GM12878 (cell line): ENCODE results near the gene RBM10. TPM values are rescaled to one million over a fixed set of nuclear protein-coding genes. Genes with fewer than 3 reads are reported as not detected.
"Not testable (repeated sequence)": the region's sequence is repeated elsewhere in the genome, so short reads cannot be mapped to it uniquely, and the experiment has no call there.

Experiments
- ATAC-seq: fragments of 200-7000 bp; cut with Tn5 transposase; 3 replicates; pipeline ENCODE4 v1.9.1; 2020; ENCODE audit warnings: mild to moderate bottlenecking, moderate library complexity
- BruUV-seq: library from RNA; stranded (reverse); fragments of 400-500 nt; replicated peaks from 2 replicates; lab custom pipeline; 2021; lab: Mats Ljungman, UMichigan
- CTCF ChIA-PET: fragments of 300-600 bp; sonication (Branson Sonifier 250); formaldehyde crosslinking; extraction: SDS; loops from one replicate; lab custom pipeline; 2021; ENCODE audit warnings: inconsistent platforms; lab: Yijun Ruan, JAX
- POLR2A ChIA-PET: fragments of 350-600 bp; formaldehyde crosslinking; extraction: SDS; loops from one replicate; lab custom pipeline; 2021; ENCODE audit warnings: inconsistent platforms; lab: Charles Lee
- RAD21 ChIA-PET: fragments of 300-600 bp; sonication (Branson Sonifier 250); formaldehyde crosslinking; loops from one replicate; lab custom pipeline; 2023; ENCODE audit warnings: antibody characterized with exemption; ENCODE audit not compliant: unreplicated experiment; lab: Charles Lee
- SMC1A ChIA-PET: fragments of 300-600 bp; sonication (Branson Sonifier 250); formaldehyde crosslinking; loops from one replicate; lab custom pipeline; 2023; ENCODE audit not compliant: unreplicated experiment, uncharacterized antibody; lab: Charles Lee
- DNase-seq: peaks from one replicate; pipeline ENCODE4 v3.0.0-alpha.2; 2011; ENCODE audit warnings: low read depth, low spot score
- FAIRE-seq: peaks from 3 replicates; lab custom pipeline; 2011; peaks lifted over from hg19 to GRCh38; lab: Jason Lieb, UNC
- H2AFZ ChIP-seq: 2 replicates; pipeline ENCODE4 v1.6.0; 2011; ENCODE audit warnings: low read depth, low read length, control low read depth; ENCODE audit not compliant: control insufficient read depth
- H3K27ac ChIP-seq: 2 replicates; pipeline ENCODE4 v1.5.1; 2011; ENCODE audit warnings: control low read depth; ENCODE audit not compliant: control insufficient read depth, insufficient read depth
- H3K27me3 ChIP-seq, 2 experiments: replicated peaks in 1 of 2; 2 replicates each; pipeline versions ENCODE4 v1.6.0 to v1.6.1; 2011; ENCODE audit warnings: low read length in 1 of 2; ENCODE audit not compliant: control insufficient read depth in 2 of 2, insufficient read depth in 2 of 2
- H3K36me3 ChIP-seq, 2 experiments: 2 replicates each; pipeline ENCODE4 v1.5.1; 2011; ENCODE audit warnings: low read length in 1 of 2; ENCODE audit not compliant: control insufficient read depth in 2 of 2, insufficient read depth in 2 of 2
- H3K4me1 ChIP-seq: 2 replicates; pipeline ENCODE4 v1.6.1; 2011; ENCODE audit warnings: mild to moderate bottlenecking, low read length, moderate library complexity, mixed read lengths; ENCODE audit not compliant: control insufficient read depth, insufficient read depth
- H3K4me2 ChIP-seq: 2 replicates; pipeline ENCODE4 v1.6.0; 2011; ENCODE audit warnings: control low read depth; ENCODE audit not compliant: control insufficient read depth, insufficient read depth
- H3K4me3 ChIP-seq: fragments of 200-600 bp; sonication (generic); 2 replicates; pipeline ENCODE4 v1.5.1; 2016
- H3K79me2 ChIP-seq: 2 replicates; pipeline ENCODE4 v1.6.0; 2011; ENCODE audit warnings: low read length; ENCODE audit not compliant: control insufficient read depth, insufficient read depth
- H3K9ac ChIP-seq: 2 replicates; pipeline ENCODE4 v1.8.0; 2011; ENCODE audit warnings: low read length, control low read depth, mixed read lengths; ENCODE audit not compliant: control insufficient read depth, insufficient read depth
- H3K9me3 ChIP-seq: replicated peaks from 3 replicates; pipeline ENCODE4 v1.5.1; 2011; ENCODE audit warnings: mild to moderate bottlenecking, low read length; ENCODE audit not compliant: control insufficient read depth, insufficient read depth
- H4K20me1 ChIP-seq: 2 replicates; pipeline ENCODE4 v1.6.0; 2011; ENCODE audit not compliant: control insufficient read depth, insufficient read depth
- WGBS: methylation state at CpG from one replicate; pipeline ENCODE4 v1.1.6; 2016; ENCODE audit warnings: low lambda C conversion rate; ENCODE audit not compliant: insufficient replicate concordance, insufficient coverage; ENCODE audit errors: missing lambda C conversion rate; 5-methylcytosine and 5-hydroxymethylcytosine counted together
- in situ Hi-C: fragments of 300-500 bp; cut with MboI; formaldehyde crosslinking; loops from 9 replicates; pipeline ENCODE4 v1.14.3; 2018; ENCODE audit warnings: mixed read lengths
- intact Hi-C: fragments of 100-400 bp; cut with micrococcal nuclease; formaldehyde crosslinking; loops from one replicate; pipeline ENCODE4 v1.14.2; 2022; ENCODE audit not compliant: unreplicated experiment
- polyA plus RNA-seq, 11 experiments: library from polyadenylated mRNA; depleted of rRNA in 4 of 11; unstranded in 6 of 11; stranded (reverse) in 5 of 11; fragments of >200 nt; fragmentation: Nextera tagmentation in 4 of 11; fragmentation: Illumina TruSeq in 1 of 11; extraction: Ambion mirVana in 4 of 11; extraction: Trizol in 1 of 11; gene quantifications; 1 replicate in 1 of 11; 2 replicates in 10 of 11; pipeline versions ENCODE4 v1.2.1 to v1.2.3, GENCODE V29; 2011 to 2016; ENCODE audit warnings: inconsistent platforms in 2 of 11, missing spikeins in 2 of 11, low read depth in 1 of 11
- total RNA-seq, 4 experiments: library from RNA; depleted of rRNA in 3 of 4; stranded (reverse); fragments of >200 nt in 3 of 4; fragmentation: Illumina TruSeq in 1 of 4; extraction: Trizol in 1 of 4; gene quantifications; 2 replicates each; pipeline versions ENCODE4 v1.2.1 to v1.2.3, GENCODE V29; 2013 to 2021

RBM10 gene
- total and polyA plus RNA-seq, 10 of the 15 experiments (the other 5 are each of a cell fraction or from before 2014, with no cell fraction given) = 1.4 to 60.0 (median 29.8) TPM

DNA sequence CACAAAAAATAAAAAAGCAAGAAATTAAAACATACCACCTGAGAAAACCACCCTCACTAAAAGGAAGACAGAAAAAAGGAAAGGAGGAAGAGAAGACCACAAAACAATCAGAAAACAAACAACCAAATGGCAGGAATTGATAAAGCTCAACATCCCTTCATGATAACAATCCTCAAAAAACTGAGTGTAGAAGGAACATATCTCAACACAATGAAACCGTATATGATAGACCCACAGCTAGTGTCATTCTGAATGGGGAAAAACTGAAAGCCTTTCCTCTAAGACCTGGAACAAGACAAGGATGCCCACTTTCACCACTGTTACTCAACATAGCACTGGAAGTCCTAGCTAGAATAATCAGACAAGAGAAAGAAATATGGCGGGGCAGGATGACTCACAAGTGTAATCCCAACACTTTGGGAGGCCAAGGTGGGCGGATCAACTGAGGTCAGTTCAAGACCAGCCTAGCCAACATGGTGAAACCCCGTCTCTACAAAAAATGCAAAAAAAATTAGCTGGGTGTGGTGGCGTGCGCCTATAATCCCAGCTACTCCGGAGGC is 28.4 kb upstream of the RBM10 start:
- ChIA-PET CTCF (interaction anchor here (0.9 kb wide), 1 partner anchor 23 kb away, joined by 3 read pairs; no protein-coding TSS in a partner anchor), SMC1A (interaction anchor here (1.2 kb wide), 1 partner anchor 14 kb away, joined by 3 read pairs; no protein-coding TSS in a partner anchor)
- RAD21 ChIA-PET, DNase-seq, H3K9ac ChIP-seq, H3K4me1 ChIP-seq, H4K20me1 ChIP-seq, H3K27ac ChIP-seq, BruUV-seq, H3K27me3 ChIP-seq, H3K36me3 ChIP-seq, H3K4me2 ChIP-seq, FAIRE-seq, H3K4me3 ChIP-seq, ATAC-seq, POLR2A ChIA-PET, H2AFZ ChIP-seq, H3K9me3 ChIP-seq, in situ Hi-C loops, H3K79me2 ChIP-seq, intact Hi-C loops: not testable (repeated sequence)
- WGBS = 82% methylated on average over 7 of the region's 7 CpGs

DNA sequence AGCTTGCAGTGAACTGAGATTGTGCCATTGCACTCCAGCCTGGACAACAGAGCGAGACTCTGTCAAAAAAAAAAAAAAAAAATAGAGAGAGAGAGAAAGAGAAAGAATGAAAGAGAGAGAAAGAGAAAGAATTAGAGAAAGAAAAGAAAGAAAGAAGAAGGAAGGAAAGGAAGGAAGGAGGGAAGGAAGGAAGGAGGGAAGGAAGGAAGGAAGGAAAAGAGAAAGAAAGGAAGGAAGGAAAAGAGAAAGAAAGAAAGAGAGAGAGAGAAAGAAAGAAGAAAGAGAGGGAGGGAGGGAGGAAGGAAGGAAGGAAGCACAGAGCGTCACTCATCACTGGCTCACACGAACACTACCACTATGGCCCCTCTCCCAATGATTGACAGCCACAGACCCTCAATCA is 20.6 kb upstream of the RBM10 start:
- ATAC-seq, H3K4me1 ChIP-seq, H3K9ac ChIP-seq, H3K27ac ChIP-seq, SMC1A ChIA-PET, BruUV-seq, H3K4me3 ChIP-seq, RAD21 ChIA-PET, H3K4me2 ChIP-seq, H3K79me2 ChIP-seq, in situ Hi-C loops, CTCF ChIA-PET, DNase-seq, POLR2A ChIA-PET, intact Hi-C loops, H3K27me3 ChIP-seq, H3K9me3 ChIP-seq, H2AFZ ChIP-seq, H3K36me3 ChIP-seq, FAIRE-seq, H4K20me1 ChIP-seq: not testable (repeated sequence)
- WGBS = 43% methylated on average over 3 of the region's 3 CpGs
